ENCODE results near the gene DLX4. TPM values are rescaled to one million over a fixed set of nuclear protein-coding genes. Genes with fewer than 3 reads are reported as not detected.
A peak's percentile ranks its signal among the peaks of the same experiment; 100 is the strongest.

The DLX4 gene, protein sequence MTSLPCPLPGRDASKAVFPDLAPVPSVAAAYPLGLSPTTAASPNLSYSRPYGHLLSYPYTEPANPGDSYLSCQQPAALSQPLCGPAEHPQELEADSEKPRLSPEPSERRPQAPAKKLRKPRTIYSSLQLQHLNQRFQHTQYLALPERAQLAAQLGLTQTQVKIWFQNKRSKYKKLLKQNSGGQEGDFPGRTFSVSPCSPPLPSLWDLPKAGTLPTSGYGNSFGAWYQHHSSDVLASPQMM
- 0.20 TPM in 1 of 2 replicates, not detected in the other for total RNA-seq

DNA sequence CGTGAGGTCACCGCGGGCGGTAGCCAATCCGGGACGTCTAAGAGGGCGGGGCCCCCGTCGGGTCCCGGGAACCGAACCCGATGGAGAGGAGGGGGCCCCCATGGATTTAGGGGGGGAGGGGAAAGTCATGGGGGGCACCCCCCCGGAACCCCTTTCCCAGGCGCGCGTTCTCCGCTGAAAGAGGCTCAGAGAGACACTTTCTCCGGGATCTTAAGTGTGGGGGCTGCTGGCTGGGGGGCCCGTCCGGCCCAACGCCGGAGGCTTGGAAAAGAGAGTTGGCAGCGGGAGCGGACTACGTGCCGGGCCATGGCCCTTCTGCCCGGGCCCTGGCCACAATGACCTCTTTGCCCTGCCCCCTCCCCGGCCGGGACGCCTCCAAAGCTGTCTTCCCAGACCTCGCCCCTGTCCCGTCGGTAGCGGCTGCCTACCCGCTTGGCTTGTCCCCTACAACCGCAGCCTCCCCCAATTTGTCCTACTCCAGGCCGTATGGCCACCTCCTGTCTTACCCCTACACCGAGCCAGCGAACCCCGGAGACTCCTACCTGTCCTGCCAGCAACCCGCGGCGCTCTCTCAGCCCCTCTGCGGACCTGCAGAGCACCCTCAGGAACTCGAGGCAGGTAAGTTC lies at the start of gene DLX4:
TSS of gene DLX4 (plus strand) at position 57 of the 626 bp plus-strand sequence. CDS start at position 336, 279 bp downstream.
- H3K27ac Mint-ChIP-seq: peak within 1 kb of the TSS; percentile 63
- peaks cover 16% of the 10 kb centered on the region for H3K4me1 Mint-ChIP-seq (ENCODE audit: low read depth)
- peak; percentile 7 for DNase-seq (ENCODE audit: low spot score)
- peaks cover 91% of the 10 kb centered on the region for H3K27me3 Mint-ChIP-seq (ENCODE audit: insufficient read depth)
- intact Hi-C loops (cut with micrococcal nuclease): loop anchor here (10.0 kb wide), 1 partner anchor 974 kb away; the partner anchor contains the start of gene IGF2BP1
- H3K9me3 Mint-ChIP-seq: no peaks in the 10 kb centered on the region
- peaks cover 6% of the 10 kb centered on the region for H3K36me3 Mint-ChIP-seq (ENCODE audit: low read depth)
- H3K4me3 Mint-ChIP-seq: peak within 1 kb of the TSS; percentile 85

DNA sequence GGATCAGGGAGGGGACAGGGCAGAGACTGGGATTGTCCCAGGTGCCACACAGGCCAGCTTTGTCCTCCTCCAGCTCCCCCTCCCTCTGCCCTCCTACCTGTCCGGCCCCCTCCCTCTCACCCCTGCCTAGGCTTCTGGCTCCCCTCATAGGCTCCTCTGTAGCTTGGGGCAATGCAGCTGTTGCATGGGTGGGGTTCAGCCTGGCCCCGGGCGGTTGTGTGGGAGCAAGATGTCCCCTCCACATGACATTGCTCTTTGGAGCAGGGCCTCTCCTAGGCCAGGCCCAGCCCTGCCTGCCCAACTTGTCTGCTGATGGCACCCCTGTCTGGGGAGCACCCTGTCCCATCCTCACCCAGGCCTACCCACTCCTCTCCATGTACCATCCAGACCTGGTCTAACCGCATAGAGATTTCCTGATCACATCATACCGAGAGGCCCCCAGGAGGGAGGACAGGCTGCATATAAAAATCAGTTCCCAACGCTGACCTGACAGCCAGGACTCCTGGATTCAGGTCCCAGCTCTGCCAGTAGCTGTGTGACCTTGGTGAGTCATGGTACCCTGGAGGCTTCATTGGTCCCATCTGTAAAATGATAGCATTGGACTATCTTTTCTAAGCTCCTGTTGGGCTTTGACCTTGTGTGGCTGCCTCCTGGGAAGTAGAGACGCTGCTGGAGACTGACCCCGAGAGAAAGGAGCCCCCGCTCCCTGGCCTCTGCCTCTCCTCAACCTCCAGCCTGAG lies 48.8 kb upstream of the DLX4 start:
- H3K4me3 Mint-ChIP-seq: no peak overlapping the region
- intact Hi-C loops (cut with micrococcal nuclease): no loop called here
- H3K4me1 Mint-ChIP-seq (ENCODE audit: low read depth): no peaks in the 10 kb centered on the region
- DNase-seq (ENCODE audit: low spot score): no peak
- no peaks in the 10 kb centered on the region for H3K9me3 Mint-ChIP-seq
- no peaks in the 10 kb centered on the region for H3K36me3 Mint-ChIP-seq (ENCODE audit: low read depth)
- peaks cover 7% of the 10 kb centered on the region for H3K27me3 Mint-ChIP-seq (ENCODE audit: insufficient read depth)
- H3K27ac Mint-ChIP-seq: no peak overlapping the region

DNA sequence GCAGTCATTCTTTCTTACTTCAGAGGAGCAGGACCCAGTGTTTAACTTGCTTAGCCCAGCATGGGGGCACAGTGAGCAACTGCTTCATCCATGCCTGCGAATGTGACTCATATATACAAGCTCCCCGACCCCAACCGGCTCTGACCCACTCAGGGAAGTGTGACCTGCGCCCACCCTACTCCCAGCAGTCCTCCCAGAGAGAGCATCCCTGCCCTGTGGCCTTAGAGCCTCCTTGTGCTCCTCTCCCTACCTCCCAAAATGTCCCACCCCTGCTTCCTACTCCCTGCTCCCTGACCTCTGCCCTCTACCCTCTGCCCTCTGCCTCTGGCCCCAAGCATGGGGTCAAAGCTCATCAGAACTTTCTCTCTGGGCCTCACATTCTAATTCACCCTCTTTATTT lies 46.9 kb upstream of the DLX4 start:
- DNase-seq (ENCODE audit: low spot score): no peak
- intact Hi-C loops (cut with micrococcal nuclease): no loop called here
- Mint-ChIP-seq H3K4me3 (no peak overlapping the region), H3K27ac (no peak overlapping the region), H3K36me3 (ENCODE audit: low read depth) (no peaks in the 10 kb centered on the region), H3K27me3 (ENCODE audit: insufficient read depth) (peaks cover 2% of the 10 kb centered on the region), H3K4me1 (ENCODE audit: low read depth) (no peaks in the 10 kb centered on the region), H3K9me3 (no peaks in the 10 kb centered on the region)

DNA sequence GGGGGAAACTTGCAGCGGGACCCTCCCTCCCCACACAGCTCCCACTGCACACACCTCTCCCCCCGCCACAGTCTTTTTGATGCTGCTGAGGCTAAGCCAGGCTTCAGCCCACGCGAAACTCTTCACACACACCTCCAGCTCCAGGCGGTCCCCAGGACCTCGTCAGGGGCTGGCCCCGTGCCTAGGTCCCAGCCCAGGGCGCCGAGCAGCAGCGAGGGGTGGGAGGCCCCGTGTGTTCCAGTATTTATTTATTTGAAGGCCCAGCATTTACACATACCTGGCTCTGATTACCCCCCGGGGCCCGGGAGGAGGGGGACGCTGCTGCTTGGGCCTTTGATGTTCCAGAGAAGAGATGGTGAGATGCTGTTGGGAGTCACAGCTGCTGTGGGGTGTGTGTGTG lies 44.9 kb upstream of the DLX4 start:
- intact Hi-C loops (cut with micrococcal nuclease): no loop called here
- Mint-ChIP-seq H3K27ac (no peak overlapping the region), H3K9me3 (no peaks in the 10 kb centered on the region), H3K4me3 (no peak overlapping the region), H3K4me1 (ENCODE audit: low read depth) (no peaks in the 10 kb centered on the region), H3K27me3 (ENCODE audit: insufficient read depth) (peaks cover 2% of the 10 kb centered on the region), H3K36me3 (ENCODE audit: low read depth) (no peaks in the 10 kb centered on the region)
- no peak for DNase-seq (ENCODE audit: low spot score)

DNA sequence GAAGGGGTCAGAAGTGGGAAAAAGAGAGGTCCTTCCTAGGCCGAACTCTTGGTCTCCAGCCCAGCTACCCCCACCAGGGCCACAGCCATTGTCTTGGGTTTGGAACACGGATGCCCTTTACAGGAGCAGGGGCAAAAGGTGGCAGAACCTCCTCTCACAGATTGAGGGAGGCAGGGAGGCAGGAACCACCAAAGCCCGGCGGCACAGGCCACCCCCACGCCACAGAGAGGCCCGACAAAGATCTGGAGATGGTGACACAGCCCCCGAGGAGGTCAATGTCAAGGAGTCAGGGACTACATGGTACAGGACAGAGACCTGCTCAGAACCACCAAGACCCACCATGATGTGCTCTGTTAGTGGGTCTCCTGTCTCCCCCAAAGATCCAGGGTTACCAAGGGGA lies 44.4 kb upstream of the DLX4 start:
- Mint-ChIP-seq H3K4me1 (ENCODE audit: low read depth) (no peaks in the 10 kb centered on the region), H3K27me3 (ENCODE audit: insufficient read depth) (peaks cover 2% of the 10 kb centered on the region), H3K9me3 (no peaks in the 10 kb centered on the region), H3K4me3 (no peak overlapping the region), H3K27ac (no peak overlapping the region), H3K36me3 (ENCODE audit: low read depth) (no peaks in the 10 kb centered on the region)
- no peak for DNase-seq (ENCODE audit: low spot score)
- intact Hi-C loops (cut with micrococcal nuclease): no loop called here

DNA sequence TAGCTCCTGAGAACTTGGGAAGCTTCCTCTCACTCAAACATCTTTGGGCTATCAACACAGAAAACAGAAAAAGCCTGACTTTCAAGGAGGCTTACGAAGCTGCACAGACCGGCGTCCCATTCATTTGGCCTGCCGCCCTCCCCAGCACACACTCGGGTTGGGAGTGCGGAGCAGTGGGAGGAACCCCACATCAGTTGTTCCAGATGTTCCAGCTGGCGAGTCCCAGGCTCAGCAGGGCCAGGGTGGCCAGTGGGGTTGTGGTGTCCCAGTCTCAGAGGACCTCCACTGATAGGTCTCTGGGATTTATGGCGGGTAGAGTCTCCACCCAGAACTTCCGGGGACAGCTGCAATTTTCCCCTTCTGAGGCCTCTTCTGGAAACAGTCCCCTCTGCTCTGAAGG lies 43.1 kb upstream of the DLX4 start:
- Mint-ChIP-seq H3K27ac (no peak overlapping the region), H3K4me1 (ENCODE audit: low read depth) (no peaks in the 10 kb centered on the region), H3K9me3 (no peaks in the 10 kb centered on the region), H3K27me3 (ENCODE audit: insufficient read depth) (peaks cover 2% of the 10 kb centered on the region), H3K4me3 (no peak overlapping the region), H3K36me3 (ENCODE audit: low read depth) (no peaks in the 10 kb centered on the region)
- DNase-seq (ENCODE audit: low spot score): no peak
- intact Hi-C loops (cut with micrococcal nuclease): no loop called here

DNA sequence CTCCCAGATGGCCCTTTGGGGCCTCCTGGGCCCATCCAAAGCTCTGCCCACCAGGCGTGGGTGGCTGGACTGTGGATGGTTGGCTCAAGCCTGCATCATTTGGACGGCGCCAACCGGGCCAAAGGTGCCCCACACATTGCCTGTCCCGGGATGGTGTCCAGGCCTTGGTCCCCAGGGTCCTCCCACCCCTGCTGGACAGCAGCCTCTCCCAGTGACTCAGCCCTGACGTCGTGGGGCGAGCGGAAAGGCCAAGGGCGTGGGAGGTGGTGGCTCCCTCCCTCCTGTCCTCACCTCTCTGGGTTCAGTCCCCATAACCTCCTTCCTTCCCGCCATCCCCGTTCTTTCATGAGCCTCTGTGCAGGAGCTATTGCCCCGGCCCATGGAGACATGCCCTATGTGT lies 42.1 kb upstream of the DLX4 start:
- Mint-ChIP-seq H3K27me3 (ENCODE audit: insufficient read depth) (peaks cover 8% of the 10 kb centered on the region), H3K27ac (no peak overlapping the region), H3K4me3 (no peak overlapping the region), H3K9me3 (no peaks in the 10 kb centered on the region), H3K4me1 (ENCODE audit: low read depth) (no peaks in the 10 kb centered on the region), H3K36me3 (ENCODE audit: low read depth) (no peaks in the 10 kb centered on the region)
- intact Hi-C loops (cut with micrococcal nuclease): no loop called here
- DNase-seq (ENCODE audit: low spot score): no peak

DNA sequence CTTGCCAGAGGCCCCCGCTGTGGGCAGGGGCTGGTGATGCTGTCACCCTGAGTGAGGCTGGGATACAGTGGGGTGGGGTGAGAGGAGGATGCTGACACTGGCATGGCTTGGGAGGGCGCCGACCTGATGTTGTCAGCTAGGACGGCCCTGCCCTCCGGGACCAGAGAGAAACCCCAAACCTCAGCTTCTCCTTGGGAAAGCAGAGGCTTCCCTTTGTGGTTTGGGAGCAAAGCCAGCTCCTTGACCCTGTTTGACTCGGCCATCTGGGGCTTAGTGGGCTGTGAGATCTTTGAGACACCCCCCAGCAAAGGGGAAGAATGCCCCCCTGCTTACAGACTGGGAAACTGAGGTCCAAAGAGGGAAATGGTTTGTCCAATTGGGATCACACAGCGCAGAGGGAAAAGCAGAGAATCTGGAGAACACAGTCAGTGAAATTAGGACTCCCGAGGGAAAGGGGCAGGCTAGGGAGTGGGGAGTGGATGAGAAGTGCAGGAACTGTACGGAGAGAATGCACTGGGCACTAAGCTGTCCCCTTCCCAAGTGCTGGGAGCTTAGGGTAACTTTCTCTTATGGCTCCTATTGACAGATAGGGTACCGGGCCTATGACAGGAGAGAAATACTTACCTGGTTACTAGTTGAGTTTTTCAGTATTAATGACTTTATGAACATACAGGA lies 40.7 kb upstream of the DLX4 start:
- H3K4me1 Mint-ChIP-seq (ENCODE audit: low read depth): no peaks in the 10 kb centered on the region
- no peaks in the 10 kb centered on the region for H3K36me3 Mint-ChIP-seq (ENCODE audit: low read depth)
- H3K27me3 Mint-ChIP-seq (ENCODE audit: insufficient read depth): peaks cover 13% of the 10 kb centered on the region
- H3K27ac Mint-ChIP-seq: no peak overlapping the region
- intact Hi-C loops (cut with micrococcal nuclease): no loop called here
- no peaks in the 10 kb centered on the region for H3K9me3 Mint-ChIP-seq
- DNase-seq (ENCODE audit: low spot score): no peak
- H3K4me3 Mint-ChIP-seq: no peak overlapping the region

DNA sequence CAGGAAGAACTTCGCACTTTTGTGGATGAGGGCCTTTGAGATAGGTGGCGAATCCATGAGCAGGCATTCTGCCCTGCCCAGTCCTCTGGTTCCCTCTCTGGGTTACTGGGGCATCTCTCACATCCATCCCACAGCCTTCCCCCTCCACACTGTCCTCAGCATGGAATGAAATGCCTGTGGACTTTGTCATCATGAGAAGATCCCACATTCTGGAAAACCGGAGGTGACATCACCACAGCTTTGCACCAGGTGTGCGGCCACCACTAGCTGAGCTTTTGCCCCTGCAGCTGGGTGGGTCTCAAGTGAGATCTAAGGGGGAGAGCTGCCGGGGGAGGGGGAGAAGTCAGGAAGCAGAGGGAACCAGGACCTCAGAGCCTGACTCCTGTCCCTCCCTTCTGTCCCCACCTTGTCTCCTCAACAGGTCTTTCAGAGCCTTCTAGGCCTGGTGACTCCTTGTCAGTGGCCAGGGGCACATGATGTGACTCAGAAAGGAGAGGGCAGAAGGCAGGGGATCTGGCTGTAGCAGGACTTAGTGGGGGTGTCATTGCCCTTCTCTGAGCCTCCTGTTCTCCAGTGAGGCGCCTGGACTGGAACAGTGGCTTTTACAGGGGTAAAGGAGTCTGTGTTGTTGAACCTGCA lies 40.0 kb upstream of the DLX4 start:
- intact Hi-C loops (cut with micrococcal nuclease): no loop called here
- no peaks in the 10 kb centered on the region for H3K4me1 Mint-ChIP-seq (ENCODE audit: low read depth)
- peaks cover 13% of the 10 kb centered on the region for H3K27me3 Mint-ChIP-seq (ENCODE audit: insufficient read depth)
- no peaks in the 10 kb centered on the region for H3K36me3 Mint-ChIP-seq (ENCODE audit: low read depth)
- H3K9me3 Mint-ChIP-seq: no peaks in the 10 kb centered on the region
- no peak for DNase-seq (ENCODE audit: low spot score)
- H3K4me3 Mint-ChIP-seq: no peak overlapping the region
- H3K27ac Mint-ChIP-seq: no peak overlapping the region

DNA sequence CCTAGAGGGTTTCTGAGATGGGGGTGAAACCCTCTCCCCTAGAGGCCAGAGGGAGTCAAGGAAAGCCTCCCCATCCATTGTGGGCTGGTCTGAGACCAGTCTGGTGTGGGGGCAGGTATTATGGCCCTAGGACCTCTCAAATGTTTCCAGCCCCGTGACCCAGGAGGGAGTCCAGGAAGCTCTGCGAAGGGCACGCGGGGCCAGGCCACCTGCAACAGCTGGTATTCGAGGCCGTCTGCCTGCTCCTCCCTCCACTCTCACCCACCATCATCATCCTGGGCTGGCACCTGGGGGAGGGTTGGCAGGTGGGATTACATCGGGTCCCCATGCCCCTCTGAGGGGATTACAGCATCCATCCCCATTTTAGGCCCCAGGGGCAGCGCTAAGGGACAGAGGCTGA lies 38.1 kb upstream of the DLX4 start:
- Mint-ChIP-seq H3K4me1 (ENCODE audit: low read depth) (no peaks in the 10 kb centered on the region), H3K27me3 (ENCODE audit: insufficient read depth) (peaks cover 14% of the 10 kb centered on the region), H3K27ac (no peak overlapping the region), H3K9me3 (no peaks in the 10 kb centered on the region), H3K4me3 (no peak overlapping the region), H3K36me3 (ENCODE audit: low read depth) (no peaks in the 10 kb centered on the region)
- intact Hi-C loops (cut with micrococcal nuclease): no loop called here
- DNase-seq (ENCODE audit: low spot score): no peak

DNA sequence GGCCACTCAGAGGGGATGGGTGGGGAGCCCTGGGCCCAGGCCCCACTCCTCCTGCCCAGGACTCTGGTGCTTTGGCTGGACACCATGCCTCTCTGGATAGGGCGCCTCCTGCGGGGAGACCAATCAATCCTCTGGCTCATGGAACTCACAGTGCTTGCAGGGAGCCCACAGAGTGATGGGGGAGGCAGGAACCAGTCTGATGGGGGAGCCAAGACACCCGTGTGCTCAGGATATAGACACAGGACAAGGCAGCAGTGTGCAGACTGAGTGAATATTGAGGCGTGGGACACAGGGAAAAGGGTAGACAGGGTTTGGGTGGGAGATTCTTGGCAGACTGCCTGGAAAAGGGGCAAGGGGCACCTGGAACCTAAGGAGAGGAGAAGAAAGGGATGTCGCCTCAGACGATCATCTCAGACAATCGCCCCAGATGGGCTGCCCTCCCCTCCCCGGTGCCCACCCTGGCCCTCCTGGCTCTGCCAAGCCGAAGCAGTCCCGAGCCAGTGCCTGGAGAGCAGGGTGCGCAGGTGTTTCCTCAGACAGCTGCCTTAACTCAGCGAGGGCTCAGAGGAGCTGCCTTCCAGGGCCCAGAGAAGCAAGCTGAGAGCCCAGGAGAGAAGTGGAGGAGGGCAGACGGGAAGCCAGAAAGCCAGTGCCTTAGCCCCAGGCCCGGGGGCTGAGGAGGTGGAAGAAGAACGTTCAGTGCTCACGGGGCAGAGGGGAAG lies 37.4 kb upstream of the DLX4 start:
- no peak overlapping the region for H3K27ac Mint-ChIP-seq
- no peak for DNase-seq (ENCODE audit: low spot score)
- H3K4me3 Mint-ChIP-seq: no peak overlapping the region
- no peaks in the 10 kb centered on the region for H3K9me3 Mint-ChIP-seq
- H3K36me3 Mint-ChIP-seq (ENCODE audit: low read depth): no peaks in the 10 kb centered on the region
- no peaks in the 10 kb centered on the region for H3K4me1 Mint-ChIP-seq (ENCODE audit: low read depth)
- H3K27me3 Mint-ChIP-seq (ENCODE audit: insufficient read depth): peaks cover 12% of the 10 kb centered on the region
- intact Hi-C loops (cut with micrococcal nuclease): no loop called here

DNA sequence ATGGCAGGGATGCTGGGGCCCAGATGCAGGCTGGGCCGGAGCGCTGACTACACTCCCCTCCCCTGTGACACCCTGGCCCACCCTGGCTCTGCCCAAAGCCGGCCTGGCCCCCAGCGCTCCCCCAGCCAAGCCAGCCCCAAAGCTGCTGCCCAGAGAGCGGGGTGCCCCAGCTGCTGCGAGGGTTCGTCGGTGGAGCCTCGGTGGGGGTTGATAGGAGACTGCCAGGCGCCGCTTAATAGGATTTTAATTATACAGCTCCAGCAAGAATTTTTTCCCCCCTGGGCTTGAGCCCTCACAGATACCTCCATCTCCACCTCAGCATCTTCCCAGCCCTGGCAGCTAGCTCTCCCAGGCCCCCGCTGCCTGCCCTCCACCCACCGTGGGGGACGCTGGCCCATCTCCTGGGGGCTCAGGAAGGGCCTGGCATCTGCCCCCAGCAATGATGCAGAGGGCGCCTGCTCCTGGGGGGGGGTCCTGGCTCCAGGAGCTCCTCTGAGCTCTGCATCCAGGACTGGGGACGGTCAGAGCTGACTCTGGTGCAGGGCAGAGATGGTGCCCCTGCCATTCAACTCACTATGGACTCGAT lies 36.8 kb upstream of the DLX4 start:
- DNase-seq (ENCODE audit: low spot score): no peak
- H3K4me3 Mint-ChIP-seq: no peak overlapping the region
- H3K9me3 Mint-ChIP-seq: no peaks in the 10 kb centered on the region
- intact Hi-C loops (cut with micrococcal nuclease): no loop called here
- no peaks in the 10 kb centered on the region for H3K36me3 Mint-ChIP-seq (ENCODE audit: low read depth)
- H3K27ac Mint-ChIP-seq: no peak overlapping the region
- no peaks in the 10 kb centered on the region for H3K4me1 Mint-ChIP-seq (ENCODE audit: low read depth)
- H3K27me3 Mint-ChIP-seq (ENCODE audit: insufficient read depth): peaks cover 13% of the 10 kb centered on the region
